PC-3 (cell line): Measurements from ENCODE around the gene HMCN1.

Experiments used
- CTCF ChIP-seq: fragments of 300-600 bp; sonication (generic); conservative IDR thresholded peaks from 2 replicates; pipeline ENCODE4 v1.5.1; 2017; ENCODE audit warnings: antibody characterized with exemption, low read depth, mild to moderate bottlenecking, low read length
- EZH2 ChIP-seq: fragments of 300-600 bp; sonication (generic); IDR thresholded peaks from one replicate; pipeline ENCODE4 v1.6.1; 2017; ENCODE audit warnings: antibody characterized with exemption, mild to moderate bottlenecking, low read length; ENCODE audit not compliant: unreplicated experiment
- EZH2phosphoT487 ChIP-seq: fragments of 300-600 bp; sonication (generic); IDR thresholded peaks from 2 replicates; pipeline ENCODE4 v1.6.1; 2018; ENCODE audit warnings: mild to moderate bottlenecking, antibody characterized with exemption, low read length, borderline replicate concordance

GRCh38 chr1:186054003-186054402 lies 319.8 kb downstream of the HMCN1 start:
- no peak for TF ChIP-seq CTCF
- TF ChIP-seq EZH2: no peak
- no peak for TF ChIP-seq EZH2phosphoT487
